PC-3 (cell line): ENCODE measurements around the gene PTGDS.

Source experiments
- CTCF ChIP-seq: fragments of 300-600 bp; sonication (generic); conservative IDR thresholded peaks from 2 replicates; pipeline ENCODE4 v1.5.1; 2017; ENCODE audit warnings: antibody characterized with exemption, low read depth, mild to moderate bottlenecking, low read length
- EZH2phosphoT487 ChIP-seq: fragments of 300-600 bp; sonication (generic); IDR thresholded peaks from 2 replicates; pipeline ENCODE4 v1.6.1; 2018; ENCODE audit warnings: mild to moderate bottlenecking, antibody characterized with exemption, low read length, borderline replicate concordance

GRCh38 chr9:136997830-136998234 is 20.5 kb downstream of the PTGDS start:
- TF ChIP-seq CTCF = no peak
- TF ChIP-seq EZH2phosphoT487 = no peak
